Measurements from ENCODE around the gene TRAK2. TPM values are rescaled to one million over a fixed set of nuclear protein-coding genes. Genes with fewer than 3 reads are reported as not detected.

TRAK2 gene
- total RNA-seq, 3 donors from 2014 or later (not counting 1 experiment from before 2014, with no cell fraction given) = 19.2 to 29.4 (median 26.2) TPM

GRCh38 chr2:201360256-201360655, 91.0 kb downstream of the TRAK2 start:
- TF ChIP-seq CTCF (IDR thresholded peaks at IDR 0.05) = no peak
- no peak overlapping the region for H3K27ac ChIP-seq (ENCODE audit: low read length)
- peaks cover 5% of the 10 kb centered on the region for H3K9me3 ChIP-seq (ENCODE audit: control insufficient read depth, insufficient read depth, low read length)
- no peaks in the 10 kb centered on the region for H3K4me1 Mint-ChIP-seq
- peaks cover 5% of the 10 kb centered on the region for H3K36me3 ChIP-seq (ENCODE audit: control insufficient read depth, insufficient read depth, low read length)
- no peak for ATAC-seq
- H3K4me3 ChIP-seq (ENCODE audit: low read length) = no peak overlapping the region
- 97% methylated on average over 4 of the region's 4 CpGs for WGBS (ENCODE audit: insufficient coverage)
- H3K27ac Mint-ChIP-seq = no peak overlapping the region
- H3K27me3 Mint-ChIP-seq (ENCODE audit: low read depth in 2 of 2) = no peaks in the 10 kb centered on the region
- H3K27me3 ChIP-seq (ENCODE audit: control insufficient read depth, insufficient read depth, low read length) = no peaks in the 10 kb centered on the region
- no peak for DNase-seq
- no peak overlapping the region for H3K4me3 Mint-ChIP-seq
- peaks cover 4% of the 10 kb centered on the region for H3K4me1 ChIP-seq (ENCODE audit: control insufficient read depth, insufficient read depth, low read length)
- no peaks in the 10 kb centered on the region for H3K36me3 Mint-ChIP-seq
- intact Hi-C loops (cut with micrococcal nuclease) = no loop called here
- H3K9me3 Mint-ChIP-seq = no peaks in the 10 kb centered on the region

- peaks cover 5% of the 10 kb centered on the region for H3K9me3 ChIP-seq (ENCODE audit: control insufficient read depth, insufficient read depth, low read length)
- no peak for DNase-seq
- Mint-ChIP-seq H3K9me3 (no peaks in the 10 kb centered on the region), H3K36me3 (no peaks in the 10 kb centered on the region), H3K4me1 (no peaks in the 10 kb centered on the region), H3K4me3 (no peak overlapping the region), H3K27me3 (ENCODE audit: low read depth in 2 of 2) (no peaks in the 10 kb centered on the region), H3K27ac (no peak overlapping the region)
- no peaks in the 10 kb centered on the region for H3K27me3 ChIP-seq (ENCODE audit: control insufficient read depth, insufficient read depth, low read length)
- no peak for TF ChIP-seq CTCF (IDR thresholded peaks at IDR 0.05)
- peaks cover 5% of the 10 kb centered on the region for H3K36me3 ChIP-seq (ENCODE audit: control insufficient read depth, insufficient read depth, low read length)
- WGBS (ENCODE audit: insufficient coverage) = 92% methylated on average over 7 of the region's 7 CpGs
- intact Hi-C loops (cut with micrococcal nuclease) = no loop called here
- H3K4me1 ChIP-seq (ENCODE audit: control insufficient read depth, insufficient read depth, low read length) = peaks cover 1% of the 10 kb centered on the region
- no peak overlapping the region for H3K4me3 ChIP-seq (ENCODE audit: low read length)
- H3K27ac ChIP-seq (ENCODE audit: low read length) = no peak overlapping the region
- no peak for ATAC-seq
These were observed 92.6 kb downstream of the TRAK2 start for GRCh38 chr2:201358684-201359083.

GRCh38 chr2:201357221-201357620, 94.0 kb downstream of the TRAK2 start, which contains the start of gene FLACC1:
Gene FLACC1 (minus strand): TSS chr2:201357345. CDS start chr2:201351404, 5,941 bp downstream.
- Histone ChIP-seq H3K9me3 (ENCODE audit: control insufficient read depth, insufficient read depth, low read length) (no peaks in the 10 kb centered on the region), H3K4me3 (ENCODE audit: low read length) (no peak within 1 kb of the TSS), H3K27me3 (ENCODE audit: control insufficient read depth, insufficient read depth, low read length) (no peaks in the 10 kb centered on the region), H3K4me1 (ENCODE audit: control insufficient read depth, insufficient read depth, low read length) (no peaks in the 10 kb centered on the region), H3K36me3 (ENCODE audit: control insufficient read depth, insufficient read depth, low read length) (peaks cover 5% of the 10 kb centered on the region), H3K27ac (ENCODE audit: low read length) (no peak within 1 kb of the TSS)
- H3K4me1 Mint-ChIP-seq = no peaks in the 10 kb centered on the region
- H3K36me3 Mint-ChIP-seq = no peaks in the 10 kb centered on the region
- H3K9me3 Mint-ChIP-seq = no peaks in the 10 kb centered on the region
- ATAC-seq = no peak
- H3K27me3 Mint-ChIP-seq (ENCODE audit: low read depth in 2 of 2) = no peaks in the 10 kb centered on the region
- H3K4me3 Mint-ChIP-seq = no peak within 1 kb of the TSS
- no peak for DNase-seq
- WGBS (ENCODE audit: insufficient coverage) = no CpG with 5 or more reads among the region's 1 CpG
- no peak within 1 kb of the TSS for H3K27ac Mint-ChIP-seq
- no peak for TF ChIP-seq CTCF (IDR thresholded peaks at IDR 0.05)
- intact Hi-C loops (cut with micrococcal nuclease) = no loop called here

DNA sequence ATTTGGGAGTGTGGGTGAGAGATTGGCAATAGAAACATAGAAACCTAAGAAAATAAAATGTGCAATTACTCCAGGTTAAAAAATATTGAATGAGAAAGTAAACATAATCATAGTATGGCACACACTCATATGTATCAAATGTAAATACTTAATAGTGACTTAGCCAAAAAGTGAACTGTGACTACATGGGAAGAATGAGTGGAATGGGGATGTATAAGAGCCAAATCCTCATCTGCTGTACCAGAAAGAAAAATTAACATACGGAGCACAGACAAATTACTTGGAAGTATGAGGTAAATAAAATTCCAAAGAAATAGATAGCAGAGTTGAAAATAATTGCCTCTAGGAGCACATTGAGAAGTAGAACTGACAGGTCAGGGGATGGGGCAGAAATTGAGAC, 98.1 kb downstream of the TRAK2 start:
- ATAC-seq (no peak), DNase-seq (no peak)
- H3K27ac Mint-ChIP-seq = no peak overlapping the region
- no peaks in the 10 kb centered on the region for H3K9me3 ChIP-seq (ENCODE audit: control insufficient read depth, insufficient read depth, low read length)
- no peak overlapping the region for H3K4me3 Mint-ChIP-seq
- H3K27me3 ChIP-seq (ENCODE audit: control insufficient read depth, insufficient read depth, low read length) = no peaks in the 10 kb centered on the region
- intact Hi-C loops (cut with micrococcal nuclease) = no loop called here
- H3K36me3 ChIP-seq (ENCODE audit: control insufficient read depth, insufficient read depth, low read length) = no peaks in the 10 kb centered on the region
- no peaks in the 10 kb centered on the region for H3K27me3 Mint-ChIP-seq (ENCODE audit: low read depth in 2 of 2)
- no peaks in the 10 kb centered on the region for H3K4me1 ChIP-seq (ENCODE audit: control insufficient read depth, insufficient read depth, low read length)
- H3K9me3 Mint-ChIP-seq = no peaks in the 10 kb centered on the region
- no peak overlapping the region for H3K4me3 ChIP-seq (ENCODE audit: low read length)
- no peak overlapping the region for H3K27ac ChIP-seq (ENCODE audit: low read length)
- H3K36me3 Mint-ChIP-seq = no peaks in the 10 kb centered on the region
- H3K4me1 Mint-ChIP-seq = no peaks in the 10 kb centered on the region
- TF ChIP-seq CTCF (IDR thresholded peaks at IDR 0.05) = no peak
- WGBS (ENCODE audit: insufficient coverage) = 83% methylated on average over 1 of the region's 1 CpG
